Measurements from ENCODE around the gene LAMC3. TPM values are rescaled to one million over a fixed set of nuclear protein-coding genes. Genes with fewer than 3 reads are reported as not detected.

The LAMC3 gene
- total RNA-seq, 2 experiments from 2014 or later: 0.66 to 1.7 TPM

- Histone ChIP-seq H3K27ac (ENCODE audit: low read depth in 1 of 2, low read length in 2 of 2) (no peak overlapping the region), H3K4me1 (ENCODE audit: insufficient read depth, low read length) (peaks cover 13% of the 10 kb centered on the region), H3K27me3 (ENCODE audit: control insufficient read depth in 1 of 2, insufficient read depth in 2 of 2, low read length in 2 of 2) (no peaks in the 10 kb centered on the region), H3K36me3 (ENCODE audit: insufficient read depth, low read length) (no peaks in the 10 kb centered on the region), H3K4me3 (ENCODE audit: low read length) (no peak overlapping the region), H3K9me3 (ENCODE audit: control insufficient read depth in 1 of 2, insufficient read depth in 1 of 2, low read length in 2 of 2) (no peaks in the 10 kb centered on the region)
- DNase-seq: peak in 1 of 14 experiments; percentile 18
- TF ChIP-seq CTCF (IDR thresholded peaks at IDR 0.05): no peak
- Mint-ChIP-seq H3K27ac (no peak overlapping the region), H3K4me3 (no peak overlapping the region), H3K9me3 (no peaks in the 10 kb centered on the region), H3K4me1 (ENCODE audit: low read depth) (peaks cover 18% of the 10 kb centered on the region), H3K36me3 (ENCODE audit: low read depth) (no peaks in the 10 kb centered on the region), H3K27me3 (no peaks in the 10 kb centered on the region)
- ATAC-seq (ENCODE audit: poor library complexity): no peak
- ChIA-PET CTCF (no interaction called here), POLR2A (no interaction called here)
- intact Hi-C loops (cut with DNase I, micrococcal nuclease): loop anchor here in 1 of 2 experiments (5.0 kb wide), 1 partner anchor 586 kb away; no protein-coding TSS in a partner anchor
Observed at GRCh38 chr9:131048332-131048731, 39.4 kb downstream of the LAMC3 start.

GRCh38 chr9:131048820-131049219 lies 39.8 kb downstream of the LAMC3 start:
- Histone ChIP-seq H3K27ac (ENCODE audit: low read depth in 1 of 2, low read length in 2 of 2) (no peak overlapping the region), H3K27me3 (ENCODE audit: control insufficient read depth in 1 of 2, insufficient read depth in 2 of 2, low read length in 2 of 2) (no peaks in the 10 kb centered on the region), H3K4me3 (ENCODE audit: low read length) (no peak overlapping the region), H3K9me3 (ENCODE audit: control insufficient read depth in 1 of 2, insufficient read depth in 1 of 2, low read length in 2 of 2) (no peaks in the 10 kb centered on the region), H3K4me1 (ENCODE audit: insufficient read depth, low read length) (peaks cover 13% of the 10 kb centered on the region), H3K36me3 (ENCODE audit: insufficient read depth, low read length) (no peaks in the 10 kb centered on the region)
- CTCF ChIA-PET: no interaction called here
- Mint-ChIP-seq H3K4me3 (no peak overlapping the region), H3K36me3 (ENCODE audit: low read depth) (no peaks in the 10 kb centered on the region), H3K27me3 (no peaks in the 10 kb centered on the region), H3K27ac (no peak overlapping the region), H3K4me1 (ENCODE audit: low read depth) (peaks cover 14% of the 10 kb centered on the region), H3K9me3 (no peaks in the 10 kb centered on the region)
- POLR2A ChIA-PET: no interaction called here
- TF ChIP-seq CTCF (IDR thresholded peaks at IDR 0.05): no peak
- DNase-seq (peak in 1 of 14 experiments; percentile 10), ATAC-seq (ENCODE audit: poor library complexity) (no peak)
- intact Hi-C loops (cut with DNase I, micrococcal nuclease): loop anchor here in 1 of 2 experiments (5.0 kb wide), 1 partner anchor 587 kb away; no protein-coding TSS in a partner anchor

GRCh38 chr9:131049829-131050715 lies 41.1 kb downstream of the LAMC3 start:
- Mint-ChIP-seq H3K27ac (no peak overlapping the region), H3K27me3 (no peaks in the 10 kb centered on the region), H3K4me3 (no peak overlapping the region), H3K9me3 (no peaks in the 10 kb centered on the region), H3K4me1 (ENCODE audit: low read depth) (peaks cover 14% of the 10 kb centered on the region), H3K36me3 (ENCODE audit: low read depth) (no peaks in the 10 kb centered on the region)
- Histone ChIP-seq H3K27me3 (ENCODE audit: control insufficient read depth in 1 of 2, insufficient read depth in 2 of 2, low read length in 2 of 2) (no peaks in the 10 kb centered on the region), H3K27ac (ENCODE audit: low read depth in 1 of 2, low read length in 2 of 2) (no peak overlapping the region), H3K9me3 (ENCODE audit: control insufficient read depth in 1 of 2, insufficient read depth in 1 of 2, low read length in 2 of 2) (no peaks in the 10 kb centered on the region), H3K36me3 (ENCODE audit: insufficient read depth, low read length) (no peaks in the 10 kb centered on the region), H3K4me3 (ENCODE audit: low read length) (no peak overlapping the region), H3K4me1 (ENCODE audit: insufficient read depth, low read length) (peaks cover 13% of the 10 kb centered on the region)
- POLR2A ChIA-PET: no interaction called here
- no peak for ATAC-seq (ENCODE audit: poor library complexity)
- DNase-seq: peak in 1 of 14 experiments; percentile 8
- intact Hi-C loops (cut with DNase I, micrococcal nuclease): loop anchor here in 1 of 2 experiments (5.0 kb wide), 1 partner anchor 588 kb away; no protein-coding TSS in a partner anchor
- CTCF ChIA-PET: no interaction called here
- no peak for TF ChIP-seq CTCF (IDR thresholded peaks at IDR 0.05)
